Effector CD4-positive, alpha-beta T cell (primary cell): ENCODE results near the gene UBE2R2.
"Not testable (repeated sequence)": the region's sequence is repeated elsewhere in the genome, so short reads cannot be mapped to it uniquely, and the experiment has no call there.

Experiments used
- DNase-seq: peaks from one replicate; pipeline ENCODE4 v3.0.0-alpha.2; 2020

UBE2R2 gene

GRCh38 chr9:33932078-33932807 is 115.3 kb downstream of the UBE2R2 start:
- DNase-seq, result no peak

- no peak for DNase-seq
Observed at GRCh38 chr9:33934188-33934878, 117.4 kb downstream of the UBE2R2 start.

GRCh38 chr9:33939924-33940874 is 123.2 kb downstream of the UBE2R2 start:
- no peak for DNase-seq

GRCh38 chr9:33942471-33943083 is 125.6 kb downstream of the UBE2R2 start:
- DNase-seq, result no peak

GRCh38 chr9:33943389-33943788 is 126.4 kb downstream of the UBE2R2 start:
- no peak for DNase-seq

- no peak for DNase-seq
Observed at GRCh38 chr9:33946779-33947535, 130.0 kb downstream of the UBE2R2 start.

GRCh38 chr9:33950371-33950770 is 133.4 kb downstream of the UBE2R2 start:
- DNase-seq, result no peak

GRCh38 chr9:33952066-33952465 is 135.1 kb downstream of the UBE2R2 start:
- no peak for DNase-seq

- no peak for DNase-seq
Observed at GRCh38 chr9:33956544-33956943, 139.6 kb downstream of the UBE2R2 start.

- DNase-seq, result no peak
Observed at GRCh38 chr9:33959725-33960124, 142.8 kb downstream of the UBE2R2 start.

GRCh38 chr9:33962468-33962867 is 145.5 kb downstream of the UBE2R2 start:
- not testable (repeated sequence) for DNase-seq

GRCh38 chr9:33964086-33964768 is 147.3 kb downstream of the UBE2R2 start:
- no peak for DNase-seq
